A549 (cell line): ENCODE results near the gene FBXO24. TPM values are rescaled to one million over a fixed set of nuclear protein-coding genes. Genes with fewer than 3 reads are reported as not detected.
"Not testable (repeated sequence)": the region's sequence is repeated elsewhere in the genome, so short reads cannot be mapped to it uniquely, and the experiment has no call there.

ENCODE experiments used
- ATAC-seq, 2 experiments: fragments of 200-7000 bp in 1 of 2; fragments of >200 bp in 1 of 2; cut with Nextera tagmentation in 1 of 2; cut with Tn5 transposase in 1 of 2; 3 replicates each; pipeline versions ENCODE4 v1.8.0 to v1.9.1; 2018 to 2020; ENCODE audit warnings: mild to moderate bottlenecking in 1 of 2, moderate library complexity in 1 of 2
- CTCF ChIA-PET: fragments of 300-600 bp; sonication (Branson Sonifier 250); formaldehyde crosslinking; extraction: SDS; loops from one replicate; lab custom pipeline; 2021; ENCODE audit warnings: antibody characterized with exemption, inconsistent platforms; lab: Yijun Ruan, JAX
- POLR2A ChIA-PET: fragments of 350-600 bp; formaldehyde crosslinking; extraction: SDS; loops from one replicate; lab custom pipeline; 2021; ENCODE audit warnings: antibody characterized with exemption, inconsistent platforms; lab: Yijun Ruan, JAX
- DNase-seq, 2 experiments: peaks; one replicate each; pipeline versions ENCODE4 v3.0.0 to v3.0.0-alpha.2; 2011 to 2016; ENCODE audit warnings: low read depth in 1 of 2, low spot score in 1 of 2
- FAIRE-seq: peaks from 2 replicates; lab custom pipeline; 2011; peaks lifted over from hg19 to GRCh38; lab: Jason Lieb, UNC
- H3K27ac ChIP-seq, 2 experiments: fragments of >200 bp; sonication (Bioruptor Twin); formaldehyde crosslinking; 3 replicates each; pipeline ENCODE4 v1.5.1; 2016 to 2017
- H3K4me1 ChIP-seq: fragments of >200 bp; sonication (Bioruptor Twin); formaldehyde crosslinking; 3 replicates; pipeline ENCODE4 v1.6.1; 2016
- H3K4me2 ChIP-seq: fragments of >200 bp; sonication (Bioruptor Twin); formaldehyde crosslinking; 3 replicates; pipeline ENCODE4 v1.6.1; 2016
- H3K4me3 ChIP-seq: fragments of >200 bp; sonication (Bioruptor Twin); formaldehyde crosslinking; 3 replicates; pipeline ENCODE4 v1.5.1; 2016
- H3K9me3 ChIP-seq: fragments of >200 bp; sonication (Bioruptor Twin); formaldehyde crosslinking; 3 replicates; pipeline ENCODE4 v1.6.1; 2016
- BHLHE40 ChIP-seq: IDR thresholded peaks from 2 replicates; pipeline ENCODE4 v1.6.1; 2012; ENCODE audit warnings: low read depth, low read length, inconsistent platforms
- GATA3 ChIP-seq: IDR thresholded peaks from 2 replicates; pipeline ENCODE4 v1.6.1; 2012; ENCODE audit warnings: borderline replicate concordance
- HOXA7 ChIP-seq: fragments of 250-450 bp; sonication (Bioruptor Pico); IDR thresholded peaks from 2 replicates; pipeline ENCODE4 v1.5.0; 2020; ENCODE audit warnings: mild to moderate bottlenecking, moderate library complexity
- KDM1A ChIP-seq: fragments of 200-600 bp; sonication (generic); IDR thresholded peaks from 2 replicates; pipeline ENCODE4 v1.6.1; 2016; ENCODE audit warnings: low read depth, mild to moderate bottlenecking
- KDM5A ChIP-seq: fragments of 200-600 bp; sonication (generic); IDR thresholded peaks from 2 replicates; pipeline ENCODE4 v1.6.1; 2016; ENCODE audit warnings: antibody characterized with exemption, mild to moderate bottlenecking
- NPAS2 ChIP-seq: fragments of 250-450 bp; sonication (Bioruptor Pico); IDR thresholded peaks from 2 replicates; pipeline ENCODE4 v1.8.0; 2022; ENCODE audit warnings: mild to moderate bottlenecking, moderate library complexity, borderline replicate concordance
- PHF8 ChIP-seq: fragments of 200-600 bp; sonication (generic); IDR thresholded peaks from 2 replicates; pipeline ENCODE4 v1.6.1; 2016; ENCODE audit warnings: low read depth, mild to moderate bottlenecking, antibody characterized with exemption, moderate library complexity, borderline replicate concordance
- RAD21 ChIP-seq, 2 experiments: fragments of >200 bp in 1 of 2; sonication (Bioruptor Twin) in 1 of 2; formaldehyde crosslinking in 1 of 2; IDR thresholded peaks in 1 of 2; conservative IDR thresholded peaks in 1 of 2; 2 replicates in 1 of 2; 3 replicates in 1 of 2; pipeline ENCODE4 v1.6.1; 2012 to 2018; ENCODE audit warnings: inconsistent platforms in 1 of 2
- RFX5 ChIP-seq: fragments of 450-650 bp; IDR thresholded peaks from 2 replicates; pipeline ENCODE4 v1.7.1; 2014; ENCODE audit warnings: antibody characterized with exemption, mild to moderate bottlenecking, moderate library complexity
- SMC3 ChIP-seq: fragments of >200 bp; sonication (Bioruptor Twin); formaldehyde crosslinking; IDR thresholded peaks from 3 replicates; pipeline ENCODE4 v1.6.1; 2018; ENCODE audit warnings: inconsistent platforms
- SREBF2 ChIP-seq: fragments of 450-650 bp; IDR thresholded peaks from 2 replicates; pipeline ENCODE4 v1.6.1; 2014; ENCODE audit warnings: mild to moderate bottlenecking, moderate library complexity
- ZC3H11A ChIP-seq: fragments of 450-650 bp; IDR thresholded peaks from 2 replicates; pipeline ENCODE4 v1.6.1; 2014; ENCODE audit warnings: antibody characterized with exemption, mild to moderate bottlenecking
- ZSCAN20 ChIP-seq: fragments of 250-450 bp; sonication (Bioruptor Pico); IDR thresholded peaks from 2 replicates; pipeline ENCODE4 v1.8.0; 2022; ENCODE audit warnings: mild to moderate bottlenecking, moderate library complexity
- WGBS: methylation state at CpG from one replicate; pipeline ENCODE4 v1.1.6; 2017; ENCODE audit errors: missing lambda C conversion rate; 5-methylcytosine and 5-hydroxymethylcytosine counted together
- polyA plus RNA-seq, 4 experiments: library from polyadenylated mRNA; depleted of rRNA in 3 of 4; stranded (reverse); fragments of >200 nt; fragmentation: RNase III in 1 of 4; extraction: RNeasy Plus Mini Kit Qiagen cat#74134 plus additional on column Dnase treatment in 1 of 4; gene quantifications; 2 replicates in 3 of 4; 3 replicates in 1 of 4; pipeline ENCODE4 v1.2.3, GENCODE V29; 2011 to 2017
- TF ChIP-seq, protein P1 (sequence below): fragments of 150-350 bp; IDR thresholded peaks from 2 replicates; pipeline ENCODE4 v1.6.1; 2014; ENCODE audit warnings: low read depth, mild to moderate bottlenecking, low read length
- TF ChIP-seq, protein P2 (sequence below): fragments of >200 bp; sonication (Bioruptor Twin); formaldehyde crosslinking; IDR thresholded peaks from 3 replicates; pipeline ENCODE4 v1.5.1; 2016
- TF ChIP-seq, protein P3 (sequence below): fragments of >200 bp; sonication (Bioruptor Twin); formaldehyde crosslinking; IDR thresholded peaks from 2 replicates; pipeline ENCODE4 v1.6.1; 2016

FBXO24 gene
- polyA plus RNA-seq, 2 of the 4 experiments (the other 2 are of a cell fraction): 0.19 to 0.52 TPM

DNA sequence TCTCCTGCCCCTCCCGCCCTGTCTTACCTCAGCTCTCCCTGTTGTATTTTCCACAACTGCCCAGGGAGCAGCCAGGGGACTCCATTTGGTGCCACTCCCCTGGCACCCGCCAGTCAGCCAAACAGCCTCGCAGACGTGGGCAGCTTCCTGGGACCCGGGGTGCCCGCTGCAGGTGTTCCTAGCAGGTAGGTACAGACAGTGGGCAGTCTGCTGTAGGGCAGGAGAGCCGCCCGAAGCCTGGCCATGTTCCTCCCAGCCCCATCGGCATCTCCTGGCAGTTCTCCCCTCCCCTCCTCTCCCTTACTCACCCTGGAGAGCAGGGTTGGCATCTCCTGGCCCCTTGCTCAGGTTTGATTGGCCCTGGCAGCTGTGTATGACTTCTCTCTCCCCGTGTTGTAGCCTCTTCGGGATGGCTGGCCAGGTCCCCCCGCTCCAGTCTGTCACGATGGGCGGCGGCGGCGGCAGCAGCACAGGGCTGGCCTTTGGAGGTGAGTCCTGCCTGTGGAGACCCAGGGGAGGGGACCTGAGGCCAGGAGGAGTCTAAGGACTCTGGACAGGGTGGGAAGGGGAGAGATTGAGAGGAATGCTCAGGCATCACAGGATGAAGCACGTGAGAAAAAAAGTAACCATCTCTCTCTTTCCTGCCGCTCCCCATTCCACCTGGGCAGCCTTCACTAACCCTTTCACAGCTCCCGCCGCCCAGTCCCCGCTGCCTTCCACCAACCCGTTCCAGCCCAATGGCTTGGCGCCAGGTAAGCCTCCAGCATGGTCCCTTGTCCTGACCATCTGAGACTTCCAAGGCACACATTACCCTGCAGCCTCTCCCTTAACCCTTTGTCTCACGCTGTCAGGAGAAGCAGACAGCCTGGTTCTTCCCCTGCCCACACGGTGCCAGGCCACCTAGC, 23.7 kb upstream of the FBXO24 start:
- H3K9me3 ChIP-seq: no peaks in the 10 kb centered on the region
- no peak for ATAC-seq
- no peak for FAIRE-seq
- no peak overlapping the region for H3K4me3 ChIP-seq
- WGBS: 85% methylated on average over 25 of the region's 26 CpGs
- no peak for DNase-seq
- H3K4me1 ChIP-seq: no peaks in the 10 kb centered on the region
- no peak overlapping the region for H3K27ac ChIP-seq
- ChIA-PET CTCF (interaction anchor here (0.6 to 14.3 kb wide), 15 partner anchors 11 to 290 kb away, joined by 3 to 316 read pairs (median 15); partner anchors contain the start of genes AGFG2, FBXO24, LRCH4 and SAP25), POLR2A (no interaction called here)
- no peak overlapping the region for H3K4me2 ChIP-seq
- TF ChIP-seq SREBF2: no peak
- no peak for TF ChIP-seq ZSCAN20 (CRISPR knock-in tag)
- no peak for TF ChIP-seq PHF8
- no peak for TF ChIP-seq HOXA7 (CRISPR knock-in tag)
- no peak for TF ChIP-seq NPAS2 (CRISPR knock-in tag)
- TF ChIP-seq SMC3: no peak
- TF ChIP-seq RFX5: no peak
- TF ChIP-seq KDM1A: no peak
- TF ChIP-seq ZC3H11A: no peak
- no peak for TF ChIP-seq KDM5A
- TF ChIP-seq BHLHE40: no peak
- TF ChIP-seq, protein P1, sequence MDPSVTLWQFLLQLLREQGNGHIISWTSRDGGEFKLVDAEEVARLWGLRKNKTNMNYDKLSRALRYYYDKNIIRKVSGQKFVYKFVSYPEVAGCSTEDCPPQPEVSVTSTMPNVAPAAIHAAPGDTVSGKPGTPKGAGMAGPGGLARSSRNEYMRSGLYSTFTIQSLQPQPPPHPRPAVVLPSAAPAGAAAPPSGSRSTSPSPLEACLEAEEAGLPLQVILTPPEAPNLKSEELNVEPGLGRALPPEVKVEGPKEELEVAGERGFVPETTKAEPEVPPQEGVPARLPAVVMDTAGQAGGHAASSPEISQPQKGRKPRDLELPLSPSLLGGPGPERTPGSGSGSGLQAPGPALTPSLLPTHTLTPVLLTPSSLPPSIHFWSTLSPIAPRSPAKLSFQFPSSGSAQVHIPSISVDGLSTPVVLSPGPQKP: no peak
- TF ChIP-seq RAD21 (conservative IDR thresholded peaks at IDR 0.05 in 1 of 2, IDR thresholded peaks at IDR 0.05 in 1 of 2): no peak

DNA sequence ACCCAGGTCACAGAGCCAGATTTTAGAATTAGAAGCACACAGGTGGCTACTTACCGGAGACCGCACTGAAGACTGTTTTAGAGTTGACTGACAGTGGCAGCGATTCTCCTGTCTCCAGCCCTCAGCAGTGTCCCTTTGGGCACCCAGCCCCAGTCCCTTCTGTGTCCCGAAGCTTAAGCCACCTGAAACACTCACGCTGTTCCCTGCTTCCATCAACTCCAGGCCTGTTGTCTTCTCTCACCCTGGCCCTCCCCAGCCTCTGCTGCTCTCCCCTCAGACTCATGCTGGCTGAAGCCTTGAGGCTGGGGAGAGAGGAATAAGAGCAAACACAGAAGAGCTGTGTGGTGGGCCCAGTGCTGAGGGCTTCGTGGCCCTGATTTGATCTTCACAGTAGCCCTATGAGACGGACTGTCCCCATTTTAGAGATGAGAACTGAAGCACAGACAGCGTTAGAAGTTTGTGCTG, 23.0 kb upstream of the FBXO24 start:
- ATAC-seq (no peak), DNase-seq (no peak), FAIRE-seq (no peak)
- H3K4me3 ChIP-seq: no peak overlapping the region
- peaks cover 4% of the 10 kb centered on the region; the same call in 2 of the 3 replicates for H3K4me1 ChIP-seq
- CTCF ChIA-PET: interaction anchor here (0.6 to 14.3 kb wide), 22 partner anchors 11 to 114 kb away, joined by 3 to 316 read pairs (median 5); partner anchors contain the start of genes AGFG2, FBXO24, GNB2 and LRCH4
- 77% methylated on average over 8 of the region's 8 CpGs for WGBS
- no peak overlapping the region for H3K4me2 ChIP-seq
- POLR2A ChIA-PET: no interaction called here
- no peak overlapping the region for H3K27ac ChIP-seq
- TF ChIP-seq GATA3: no peak
- no peak for TF ChIP-seq ZC3H11A
- H3K9me3 ChIP-seq: no peaks in the 10 kb centered on the region

DNA sequence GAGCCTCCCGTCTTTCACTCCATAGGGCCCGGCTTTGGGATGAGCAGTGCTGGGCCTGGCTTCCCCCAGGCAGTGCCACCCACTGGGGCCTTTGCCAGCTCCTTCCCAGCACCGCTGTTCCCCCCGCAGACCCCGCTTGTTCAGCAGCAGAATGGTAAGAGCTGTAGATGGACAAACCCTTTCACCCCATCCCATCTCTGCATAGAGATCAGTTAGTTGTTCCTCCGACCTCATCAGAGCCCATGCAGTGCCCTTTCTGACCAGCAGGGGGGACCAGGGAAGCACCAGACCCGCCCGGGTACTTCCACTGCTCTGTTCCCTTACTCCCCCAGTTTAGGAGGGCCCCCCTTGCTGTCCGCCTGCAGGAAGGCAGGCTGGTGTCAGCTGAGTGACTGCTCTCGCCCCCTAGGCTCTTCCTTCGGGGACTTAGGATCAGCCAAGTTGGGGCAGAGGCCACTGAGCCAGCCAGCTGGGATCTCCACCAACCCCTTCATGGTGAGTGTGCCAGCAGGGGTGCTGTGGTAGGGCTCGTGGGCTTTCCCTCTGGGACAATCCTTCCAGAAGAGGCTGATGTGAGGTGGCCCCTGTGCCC, 22.2 kb upstream of the FBXO24 start:
- H3K4me3 ChIP-seq: no peak overlapping the region
- CTCF ChIA-PET: interaction anchor here (0.5 to 14.3 kb wide), 33 partner anchors 10 to 364 kb away, joined by 3 to 316 read pairs (median 5); partner anchors contain the start of genes AGFG2, FBXO24, GNB2 and LRCH4
- DNase-seq: peak; percentile 61 to 84
- no peak overlapping the region for H3K4me2 ChIP-seq
- ATAC-seq: peak; percentile 48 to 79; a peak in 4 of 6 replicates
- WGBS: 31% methylated on average over 10 of the region's 12 CpGs
- TF ChIP-seq, protein P2, sequence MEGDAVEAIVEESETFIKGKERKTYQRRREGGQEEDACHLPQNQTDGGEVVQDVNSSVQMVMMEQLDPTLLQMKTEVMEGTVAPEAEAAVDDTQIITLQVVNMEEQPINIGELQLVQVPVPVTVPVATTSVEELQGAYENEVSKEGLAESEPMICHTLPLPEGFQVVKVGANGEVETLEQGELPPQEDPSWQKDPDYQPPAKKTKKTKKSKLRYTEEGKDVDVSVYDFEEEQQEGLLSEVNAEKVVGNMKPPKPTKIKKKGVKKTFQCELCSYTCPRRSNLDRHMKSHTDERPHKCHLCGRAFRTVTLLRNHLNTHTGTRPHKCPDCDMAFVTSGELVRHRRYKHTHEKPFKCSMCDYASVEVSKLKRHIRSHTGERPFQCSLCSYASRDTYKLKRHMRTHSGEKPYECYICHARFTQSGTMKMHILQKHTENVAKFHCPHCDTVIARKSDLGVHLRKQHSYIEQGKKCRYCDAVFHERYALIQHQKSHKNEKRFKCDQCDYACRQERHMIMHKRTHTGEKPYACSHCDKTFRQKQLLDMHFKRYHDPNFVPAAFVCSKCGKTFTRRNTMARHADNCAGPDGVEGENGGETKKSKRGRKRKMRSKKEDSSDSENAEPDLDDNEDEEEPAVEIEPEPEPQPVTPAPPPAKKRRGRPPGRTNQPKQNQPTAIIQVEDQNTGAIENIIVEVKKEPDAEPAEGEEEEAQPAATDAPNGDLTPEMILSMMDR: peak; percentile 72
- TF ChIP-seq SMC3: peak; percentile 62
- peak; percentile 55 to 68 for TF ChIP-seq RAD21 (conservative IDR thresholded peaks at IDR 0.05 in 1 of 2, IDR thresholded peaks at IDR 0.05 in 1 of 2)
- TF ChIP-seq, protein P3, sequence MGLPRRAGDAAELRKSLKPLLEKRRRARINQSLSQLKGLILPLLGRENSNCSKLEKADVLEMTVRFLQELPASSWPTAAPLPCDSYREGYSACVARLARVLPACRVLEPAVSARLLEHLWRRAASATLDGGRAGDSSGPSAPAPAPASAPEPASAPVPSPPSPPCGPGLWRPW: no peak
- POLR2A ChIA-PET: interaction anchor here (2.5 kb wide), 1 partner anchor 22 kb away, joined by 12 read pairs; the partner anchor contains the start of genes FBXO24 and LRCH4
- FAIRE-seq: no peak
- no peaks in the 10 kb centered on the region for H3K9me3 ChIP-seq
- 0 out of 6 replicates have a peak overlapping the region, but pooled peaks of 1 of the 2 experiments have one; percentile 27 for H3K27ac ChIP-seq
- peaks cover 6% of the 10 kb centered on the region; the same call in 2 of the 3 replicates for H3K4me1 ChIP-seq

DNA sequence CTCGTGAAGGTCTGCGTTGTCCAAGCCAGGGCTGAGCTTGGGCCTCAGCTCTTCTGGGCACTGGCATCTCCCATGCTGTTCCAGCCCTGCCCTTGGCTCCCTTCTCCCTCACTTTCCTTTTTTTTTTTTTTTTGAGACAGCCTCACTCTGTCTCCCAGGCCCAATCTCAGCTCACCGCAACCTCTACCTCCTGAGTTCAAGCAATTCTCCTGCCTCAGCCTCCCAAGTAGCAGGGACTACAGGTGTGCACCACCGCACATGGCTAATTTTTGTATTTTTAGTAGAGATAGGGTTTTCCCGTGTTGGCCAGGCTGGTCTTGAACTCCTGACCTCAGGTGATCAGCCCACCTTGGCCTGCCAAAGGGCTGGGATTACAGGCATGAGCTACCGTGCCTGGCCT, 21.7 kb upstream of the FBXO24 start:
- H3K9me3 ChIP-seq, DNase-seq, H3K4me2 ChIP-seq, H3K4me3 ChIP-seq, H3K4me1 ChIP-seq, ATAC-seq, FAIRE-seq: not testable (repeated sequence)
- H3K27ac ChIP-seq: 0 out of 6 replicates have a peak overlapping the region, but pooled peaks of 1 of the 2 experiments have one; percentile 27
- CTCF ChIA-PET: interaction anchor here (0.5 to 14.3 kb wide), 30 partner anchors 9 to 364 kb away, joined by 3 to 316 read pairs (median 5); partner anchors contain the start of genes AGFG2, FBXO24, GNB2 and LRCH4
- POLR2A ChIA-PET: interaction anchor here (2.5 kb wide), 1 partner anchor 21 kb away, joined by 12 read pairs; the partner anchor contains the start of genes FBXO24 and LRCH4
- 82% methylated on average over 6 of the region's 6 CpGs for WGBS
